Loucy (cell line): ENCODE measurements around the gene TAF1B.

Experiments
- CTCF ChIP-seq: fragments of 200-600 bp; sonication (generic); conservative IDR thresholded peaks from 2 replicates; pipeline ENCODE4 v1.5.1; 2014; ENCODE audit warnings: mild to moderate bottlenecking, antibody characterized with exemption, low read length
- EZH2phosphoT487 ChIP-seq: fragments of 200-600 bp; IDR thresholded peaks from 2 replicates; pipeline ENCODE4 v1.6.1; 2018; ENCODE audit warnings: antibody characterized with exemption, mild to moderate bottlenecking, moderate library complexity, borderline replicate concordance

- TF ChIP-seq CTCF: no peak
- no peak for TF ChIP-seq EZH2phosphoT487
These were observed 9.6 kb downstream of the TAF1B start for GRCh38 chr2:9852881-9853280.
